Inferior parietal cortex (tissue), 1 donor: ENCODE data around the gene PLK1.

Experiments used
- DNase-seq: peaks from one replicate; pipeline ENCODE4 v3.0.0-alpha.2; 2016; ENCODE audit errors: extremely low spot score

Gene PLK1

DNA sequence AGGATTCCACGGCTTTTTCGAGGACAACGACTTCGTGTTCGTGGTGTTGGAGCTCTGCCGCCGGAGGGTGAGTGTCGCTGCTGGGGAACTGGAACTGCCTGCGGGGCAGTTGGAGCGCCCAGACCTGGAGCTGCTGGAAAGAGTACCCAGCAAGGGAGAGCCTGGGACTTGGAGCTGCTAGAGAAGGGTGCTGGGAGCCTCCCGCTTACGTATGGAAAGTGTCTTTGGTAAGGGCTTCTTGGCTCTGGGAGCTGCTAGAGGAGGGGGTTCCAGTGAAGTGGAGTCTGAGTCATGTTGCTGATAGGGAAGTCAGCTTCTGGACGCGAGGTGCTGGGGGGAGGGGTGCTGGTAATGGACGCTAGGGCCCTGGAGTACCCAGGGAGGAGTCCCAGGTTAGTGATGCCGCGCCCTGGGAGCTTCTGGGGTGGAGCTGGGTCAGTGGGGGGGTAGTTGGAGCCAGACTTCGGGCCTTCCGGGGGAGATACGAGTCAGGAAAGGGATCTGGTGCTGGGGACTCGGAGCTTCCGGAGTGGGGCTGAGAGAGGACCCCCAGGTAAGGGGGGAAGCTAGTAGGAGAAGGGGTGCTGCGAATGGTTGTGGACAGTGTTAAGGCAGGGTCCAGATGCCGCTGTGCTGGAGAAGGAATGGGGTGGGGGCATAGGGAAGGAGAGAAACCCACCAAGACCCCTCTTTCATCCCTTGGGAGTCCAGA, 741 bp downstream of the PLK1 start:
- DNase-seq, result no peak

- no peak for DNase-seq
Measured at GRCh38 chr16:23679986-23680336, 1.3 kb downstream of the PLK1 start.

DNA sequence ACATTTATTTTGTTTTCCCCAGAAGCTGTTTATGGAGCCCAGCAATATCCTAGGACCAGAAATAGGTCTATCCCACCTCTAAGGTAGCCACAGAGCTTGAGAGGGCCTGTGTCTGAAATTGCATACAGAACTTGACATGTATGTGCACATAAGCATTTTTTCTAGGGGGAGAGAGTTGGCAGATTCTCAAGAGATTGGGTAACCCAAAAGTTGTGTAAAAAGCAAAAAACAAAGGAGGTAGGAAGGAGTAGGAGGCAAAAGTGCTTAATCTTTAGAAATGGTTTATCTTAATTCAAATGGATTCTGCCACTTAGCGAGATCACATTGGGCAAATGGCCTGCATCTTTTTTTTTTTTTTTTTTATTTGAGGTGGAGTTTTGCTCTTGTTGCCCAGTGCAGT, 3.5 kb downstream of the PLK1 start:
- DNase-seq, result no peak

DNA sequence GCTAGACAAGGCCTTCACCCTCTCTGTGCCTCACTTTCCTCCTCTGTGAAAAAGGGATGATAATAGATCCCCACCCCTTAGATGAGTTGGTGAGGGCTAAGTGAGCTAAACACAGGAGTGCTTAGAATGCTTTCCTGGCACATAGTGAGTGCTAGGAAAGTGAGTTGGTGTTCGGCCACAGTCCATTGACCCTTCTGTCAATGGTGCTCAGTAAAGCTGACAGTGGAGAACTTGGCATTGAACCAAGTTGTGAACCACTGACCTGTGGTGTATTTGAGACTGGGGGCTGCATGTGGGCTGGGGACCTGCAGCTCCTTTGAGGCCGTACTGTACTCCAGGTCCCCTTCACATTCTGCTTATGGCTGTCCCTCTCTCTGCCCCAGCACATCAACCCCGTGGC, 4.8 kb downstream of the PLK1 start:
- DNase-seq, result no peak

GRCh38 chr16:23687034-23687808, 8.5 kb downstream of the PLK1 start:
- DNase-seq, result no peak

- no peak for DNase-seq
Measured at GRCh38 chr16:23689442-23690187, 10.9 kb downstream of the PLK1 start.

- no peak for DNase-seq
Measured at GRCh38 chr16:23690771-23691482, 12.2 kb downstream of the PLK1 start.

DNA sequence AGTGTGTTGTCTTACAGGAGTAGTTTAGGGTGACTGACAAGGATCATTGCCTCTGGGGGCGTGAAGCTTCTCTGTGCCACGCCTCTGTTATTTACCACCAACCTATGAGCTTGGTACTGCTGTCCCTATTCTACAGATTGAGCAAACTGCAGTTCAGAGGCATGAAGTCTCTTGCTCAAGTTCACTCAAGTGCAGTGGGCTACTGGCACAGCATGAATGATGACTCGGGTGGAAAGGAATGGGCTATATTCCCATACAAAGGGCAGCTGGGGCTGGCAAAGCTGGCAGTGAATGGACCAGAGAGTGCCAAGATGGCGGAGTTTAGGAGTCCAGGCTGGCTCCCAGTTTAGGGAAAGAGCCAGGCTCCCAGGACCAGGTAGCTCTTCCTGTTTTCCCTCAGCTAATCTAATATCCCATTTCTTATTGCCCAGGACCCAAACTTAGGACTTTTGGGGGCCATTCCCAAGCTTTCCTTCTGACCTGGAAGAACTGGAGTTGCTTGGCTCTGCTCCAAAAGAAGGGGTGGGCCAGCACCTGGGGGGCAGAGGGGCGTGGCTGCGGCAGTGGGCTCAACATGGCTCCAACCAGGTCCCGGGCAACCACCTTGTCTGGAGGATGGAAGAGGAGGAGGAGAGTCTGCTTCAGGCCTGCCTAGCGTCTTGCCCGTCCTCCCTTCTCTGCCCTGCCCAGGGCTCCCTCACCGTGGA, 12.9 kb downstream of the PLK1 start:
- DNase-seq, result no peak

GRCh38 chr16:23692190-23692837, 13.6 kb downstream of the PLK1 start:
- no peak for DNase-seq

GRCh38 chr16:23694265-23694643, 15.6 kb downstream of the PLK1 start:
- no peak for DNase-seq

DNA sequence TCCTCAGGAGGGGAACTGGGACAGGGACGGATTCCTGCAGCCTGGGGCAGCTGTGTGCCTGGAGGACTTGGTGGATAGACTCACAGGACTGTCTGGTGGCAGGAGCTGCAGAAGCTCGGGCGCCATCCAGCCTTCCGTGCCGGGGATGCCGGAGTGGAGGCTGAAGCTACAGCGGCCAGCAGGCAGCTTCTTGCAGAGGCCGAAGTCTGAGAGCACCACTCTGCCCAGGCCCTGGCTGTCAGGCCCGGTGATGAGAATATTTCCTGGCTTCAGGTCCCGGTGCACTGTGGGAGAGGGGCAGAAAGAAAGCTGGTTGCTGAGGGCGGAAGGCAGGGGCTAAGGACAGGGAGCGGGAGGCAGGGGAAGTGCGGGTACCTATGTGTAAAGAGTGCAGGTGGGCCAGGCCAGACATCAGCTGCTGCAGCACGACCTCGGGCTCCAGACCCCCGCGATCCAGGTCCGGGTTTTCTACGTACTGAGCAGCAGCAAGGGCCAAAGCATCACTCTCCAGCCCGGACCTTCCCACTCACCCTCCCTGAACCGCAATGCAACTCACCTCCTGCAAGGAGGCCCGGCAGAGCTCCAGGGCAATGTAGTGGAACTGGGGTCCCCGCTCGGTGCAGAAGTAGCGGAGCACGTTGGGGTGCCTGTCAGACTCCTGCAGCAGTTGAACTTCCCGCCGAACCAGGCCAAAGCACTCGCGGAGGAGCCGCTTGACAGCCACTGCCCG, 16.1 kb downstream of the PLK1 start:
- DNase-seq, result no peak

DNA sequence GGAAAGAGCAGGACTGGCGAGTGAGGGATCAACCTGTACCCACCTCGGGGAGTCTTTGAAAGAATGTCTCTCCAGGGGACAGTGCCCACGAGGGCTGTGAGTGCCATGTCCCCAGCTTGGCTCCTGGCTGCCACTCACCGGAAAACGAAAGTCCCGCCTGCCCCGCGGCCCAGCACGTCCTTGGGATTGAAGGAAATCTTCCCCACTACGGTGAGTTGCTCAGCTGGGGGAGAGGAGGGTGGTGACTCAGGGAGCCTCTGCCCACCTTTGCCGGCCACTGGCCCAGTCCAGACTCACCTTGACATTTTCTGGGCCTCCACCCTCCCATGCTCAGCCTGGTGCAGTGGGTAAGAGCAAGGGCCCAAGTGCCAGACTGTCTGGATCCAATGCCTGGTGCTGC, 17.1 kb downstream of the PLK1 start:
- DNase-seq, result no peak

GRCh38 chr16:23699100-23699499, 20.4 kb downstream of the PLK1 start:
- no peak for DNase-seq

DNA sequence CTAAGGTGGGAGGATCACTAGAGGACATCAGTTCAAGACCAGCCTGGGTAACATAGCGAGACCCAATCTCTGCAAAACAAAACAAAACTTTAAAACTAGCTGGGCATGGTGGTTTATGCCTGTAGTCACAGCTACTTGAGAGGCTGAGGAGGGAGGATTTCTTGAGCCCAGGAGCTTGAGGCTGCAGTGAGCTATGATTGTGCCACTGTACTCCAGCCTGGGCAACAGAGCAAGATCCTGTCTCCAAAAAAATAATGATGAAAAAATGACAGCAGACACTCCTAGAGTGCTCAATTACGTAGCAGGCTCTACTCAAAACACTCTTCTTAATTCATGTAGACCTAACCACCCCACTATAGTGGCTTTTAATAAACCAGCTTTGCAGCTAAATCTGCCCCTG, 21.4 kb downstream of the PLK1 start:
- DNase-seq, result no peak

- no peak for DNase-seq
Measured at GRCh38 chr16:23700509-23700908, 21.8 kb downstream of the PLK1 start.

GRCh38 chr16:23701045-23701444, 22.4 kb downstream of the PLK1 start:
- no peak for DNase-seq

DNA sequence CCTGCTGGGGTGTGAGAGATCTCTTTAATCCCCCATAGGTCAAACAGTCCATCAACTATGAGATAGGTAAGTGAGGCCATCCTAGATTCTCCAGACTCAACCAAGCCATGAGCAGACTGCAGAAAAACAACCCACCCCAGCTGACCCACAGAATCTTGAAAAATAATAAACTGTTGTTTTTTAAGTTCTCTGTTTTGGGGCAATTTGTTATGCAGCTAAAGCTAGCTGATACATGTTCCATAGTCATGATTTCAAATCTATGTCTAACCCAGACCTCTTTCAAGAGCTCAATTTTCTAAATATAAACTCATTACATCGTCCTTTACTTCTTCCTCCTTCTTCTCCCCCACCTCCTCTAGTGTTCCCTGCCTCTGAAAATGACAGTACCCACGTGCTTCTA, 24.3 kb downstream of the PLK1 start:
- DNase-seq, result no peak

DNA sequence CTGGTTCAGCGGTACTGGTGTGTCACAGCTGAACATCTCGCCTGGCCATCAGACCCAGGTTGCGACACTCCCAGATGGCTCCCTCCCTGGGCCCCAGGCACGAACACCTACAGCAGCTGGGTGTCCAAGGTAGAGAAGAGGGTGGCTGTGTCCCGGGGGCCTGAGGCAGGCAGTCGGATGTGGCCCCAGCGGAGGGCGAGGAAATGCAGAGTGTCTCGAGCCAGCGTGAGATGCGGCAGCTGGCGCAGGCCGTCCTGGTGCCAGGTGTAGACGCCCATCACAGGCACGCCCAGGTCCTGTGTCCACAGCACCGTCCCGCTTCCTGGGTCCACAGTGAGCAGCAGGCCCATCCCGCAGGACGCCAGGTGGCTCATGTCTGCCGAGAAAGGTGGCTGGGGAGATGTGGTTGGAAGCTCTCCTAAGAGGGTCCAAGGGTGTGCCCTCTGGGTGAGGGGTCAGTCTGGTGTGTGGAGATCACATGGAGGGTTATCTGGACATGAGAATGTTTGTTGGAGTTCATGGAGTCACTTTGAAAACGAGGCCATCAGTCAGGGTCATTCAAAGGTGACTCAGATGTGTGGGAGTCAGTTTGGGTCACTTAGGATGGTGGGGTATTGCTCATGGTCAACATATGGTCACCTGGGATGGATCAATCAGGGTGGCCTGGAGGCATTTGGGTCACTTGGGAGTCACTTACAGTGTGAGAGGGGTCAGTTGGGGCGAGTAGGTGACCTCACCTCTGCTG, 26.3 kb downstream of the PLK1 start:
- DNase-seq, result no peak

DNA sequence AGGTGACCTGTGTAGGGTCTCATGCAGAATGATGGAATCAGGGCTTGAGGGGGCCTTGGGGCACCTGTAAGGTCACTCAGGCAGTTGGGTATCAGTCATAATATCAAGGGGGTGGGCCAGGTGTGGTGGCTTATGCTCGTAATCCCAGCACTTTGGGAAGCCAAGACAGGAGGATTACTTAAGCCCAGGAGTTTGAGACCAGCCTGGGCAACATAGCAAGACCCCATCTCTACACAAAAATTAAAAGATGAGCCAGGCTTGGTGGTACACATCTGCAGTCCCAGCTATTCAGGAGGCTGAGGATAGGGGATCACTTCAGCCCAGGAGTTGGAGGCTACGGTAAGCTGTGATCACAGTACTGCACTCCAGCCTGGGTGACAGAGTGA, 26.8 kb downstream of the PLK1 start:
- no peak for DNase-seq

DNA sequence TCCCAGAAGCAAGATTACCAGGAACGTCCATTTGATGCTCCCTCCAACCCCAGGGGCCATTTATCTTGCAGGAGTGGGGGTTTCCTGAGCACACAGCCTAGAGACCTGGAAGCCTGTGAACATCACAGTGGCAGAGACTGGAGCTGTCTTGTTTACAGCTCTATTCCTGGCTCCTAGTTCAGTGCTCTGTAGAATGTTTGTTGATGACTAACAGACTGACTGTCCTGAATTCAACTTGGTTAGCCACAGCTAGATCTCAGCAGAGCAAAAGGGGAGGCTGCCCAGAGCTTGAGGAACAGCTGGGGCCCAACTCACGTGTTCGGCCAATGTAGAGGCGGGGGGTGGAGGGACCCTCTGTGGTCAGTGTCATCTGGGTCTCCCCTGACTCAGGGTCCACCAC, 27.8 kb downstream of the PLK1 start:
- no peak for DNase-seq
